Neural progenitor cell (in vitro differentiated cells): ENCODE data around the gene CENPN.

ENCODE experiments used
- CTCF ChIP-seq: fragments of 200-600 bp; sonication (generic); IDR thresholded peaks from 2 replicates; pipeline ENCODE4 v1.5.1; 2017; ENCODE audit warnings: antibody characterized with exemption, mild to moderate bottlenecking
- EZH2 ChIP-seq: fragments of 200-600 bp; sonication (generic); IDR thresholded peaks from 2 replicates; pipeline ENCODE4 v1.6.1; 2017; ENCODE audit warnings: antibody characterized with exemption, mild to moderate bottlenecking, moderate library complexity
- EZH2phosphoT487 ChIP-seq: fragments of 200-600 bp; sonication (generic); IDR thresholded peaks from 2 replicates; pipeline ENCODE4 v1.6.1; 2017; ENCODE audit warnings: antibody characterized with exemption

GRCh38 chr16:81061307-81061640 is 54.3 kb downstream of the CENPN start:
- TF ChIP-seq CTCF (no peak), EZH2phosphoT487 (no peak), EZH2 (no peak)
